Naive thymus-derived CD8-positive, alpha-beta T cell (primary cell): Measurements from ENCODE around the gene MED9. TPM values are rescaled to one million over a fixed set of nuclear protein-coding genes. Genes with fewer than 3 reads are reported as not detected.
"Not testable (repeated sequence)": the region's sequence is repeated elsewhere in the genome, so short reads cannot be mapped to it uniquely, and the experiment has no call there.

Experiments used
- ATAC-seq, 2 donors: fragments of 150-1000 bp; cut with Tn5 transposase in 1 of 2; sonication (Bioruptor Pico), chemical (Tn5 transposase) in 1 of 2; 1 replicate in 1 of 2; 2 replicates in 1 of 2; pipeline ENCODE4 v1.10.0; 2021; ENCODE audit warnings: mild to moderate bottlenecking in 2 of 2, moderate library complexity in 2 of 2
- POLR2A ChIA-PET: fragments of 350-600 bp; sonication (Branson Sonifier 250); formaldehyde crosslinking; loops from one replicate; lab custom pipeline; 2021; ENCODE audit warnings: antibody characterized with exemption; lab: Charles Lee
- DNase-seq, 10 donors: peaks; one replicate each; pipeline versions ENCODE4 v3.0.0 to v3.0.0-alpha.2; 2020 to 2022
- H3K27ac Mint-ChIP-seq, 10 donors: one replicate each; pipeline ENCODE4 v1.8.0; 2020 to 2022; ENCODE audit warnings: mild to moderate bottlenecking in 10 of 10, mixed read lengths in 10 of 10, moderate library complexity in 4 of 10, inconsistent platforms in 1 of 10
- H3K27me3 Mint-ChIP-seq, 5 donors: one replicate each; pipeline ENCODE4 v1.8.0; 2021 to 2022; ENCODE audit warnings: mixed read lengths in 5 of 5
- H3K36me3 Mint-ChIP-seq, 3 donors: one replicate each; pipeline ENCODE4 v1.8.0; 2020 to 2022; ENCODE audit warnings: mixed read lengths in 3 of 3, mild to moderate bottlenecking in 2 of 3, inconsistent platforms in 1 of 3
- H3K4me1 Mint-ChIP-seq, 4 donors: one replicate each; pipeline ENCODE4 v1.8.0; 2021 to 2022; ENCODE audit warnings: mixed read lengths in 4 of 4
- H3K4me3 Mint-ChIP-seq, 10 donors: one replicate each; pipeline ENCODE4 v1.8.0; 2020 to 2022; ENCODE audit warnings: mild to moderate bottlenecking in 10 of 10, mixed read lengths in 10 of 10, moderate library complexity in 6 of 10, inconsistent platforms in 1 of 10
- H3K9me3 Mint-ChIP-seq, 9 donors: one replicate each; pipeline ENCODE4 v1.8.0; 2020 to 2022; ENCODE audit warnings: mixed read lengths in 9 of 9, mild to moderate bottlenecking in 3 of 9, inconsistent platforms in 1 of 9, moderate library complexity in 1 of 9
- polyA plus RNA-seq, 3 donors: library from polyadenylated mRNA; unstranded; fragments of 300-500 nt; fragmentation: Illumina TruSeq; gene quantifications; one replicate each; pipeline ENCODE4 v1.2.3, GENCODE V29; 2021
- total RNA-seq, 8 experiments: library from RNA in 2 of 8; stranded (reverse) in 2 of 8; gene quantifications; one replicate each; pipeline ENCODE4 v1.2.3 and lab custom pipeline; 2021 to 2026

The MED9 gene
- total and polyA plus RNA-seq, 5 experiments from 2014 or later: 11.9 to 20.4 (median 17.4) TPM

GRCh38 chr17:17457680-17458079 is 19.1 kb upstream of the MED9 start:
- Mint-ChIP-seq H3K27me3 (peaks cover 0 to 1% (median 0%) of the 10 kb centered on the region in 5 donors), H3K4me1 (peaks cover 0 to 4% (median 1%) of the 10 kb centered on the region in 4 donors), H3K27ac (peak overlapping the region in 1 of 10 donors; percentile 64), H3K36me3 (no peaks in the 10 kb centered on the region), H3K9me3 (peaks cover 0 to 12% (median 0%) of the 10 kb centered on the region in 9 donors), H3K4me3 (no peak overlapping the region)
- POLR2A ChIA-PET: no interaction called here
- ATAC-seq: no peak
- DNase-seq: no peak

- H3K27ac Mint-ChIP-seq: peak overlapping the region in 1 of 10 donors; percentile 8
- POLR2A ChIA-PET: no interaction called here
Observed at GRCh38 chr17:17460038-17460437, 16.8 kb upstream of the MED9 start.

DNA sequence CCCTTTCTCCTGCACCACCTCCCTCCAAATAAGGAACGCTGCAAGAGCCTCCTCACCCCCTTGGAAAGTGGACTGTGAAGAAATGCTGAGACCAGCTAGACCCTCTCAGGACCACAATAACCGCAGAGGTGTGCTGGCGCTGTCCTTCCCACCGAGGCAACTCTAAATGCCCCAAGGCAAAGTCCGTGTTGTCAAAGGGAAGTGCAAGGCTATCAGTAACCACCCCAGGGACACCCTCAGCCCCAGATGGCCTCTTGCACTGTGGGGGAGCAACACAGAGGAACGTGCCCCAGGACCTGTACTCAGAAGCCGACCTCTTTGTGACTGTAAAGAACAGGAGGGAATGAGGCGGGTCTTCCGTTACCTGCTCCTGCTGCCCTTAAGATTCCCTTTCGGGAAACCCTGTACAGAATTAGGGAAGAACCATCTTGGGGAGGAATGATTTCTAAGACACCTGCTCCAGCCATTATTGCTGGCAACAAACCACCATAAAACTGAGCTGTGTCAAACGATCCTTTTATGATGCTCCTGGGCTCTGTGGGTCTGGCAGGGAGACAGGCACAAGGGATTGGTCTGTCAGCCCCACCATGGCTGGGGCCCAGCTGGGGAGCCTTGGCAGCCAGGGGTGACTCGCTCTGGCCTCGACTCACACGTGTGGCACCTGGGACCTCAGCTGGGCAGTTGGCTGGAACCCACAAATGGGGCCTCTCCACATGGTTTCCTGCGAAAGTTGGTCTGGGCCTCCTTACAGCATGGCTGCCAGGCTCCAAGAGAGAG is 14.6 kb upstream of the MED9 start:
- DNase-seq (no peak), ATAC-seq (no peak)
- H3K27ac Mint-ChIP-seq: no peak overlapping the region
- no peak overlapping the region for H3K4me3 Mint-ChIP-seq
- H3K4me1 Mint-ChIP-seq: peaks cover 0 to 4% (median 1%) of the 10 kb centered on the region in 4 donors
- POLR2A ChIA-PET: interaction anchor here (0.8 kb wide), 1 partner anchor 15 kb away, joined by 3 read pairs; the partner anchor contains the start of gene MED9
- peaks cover 0 to 13% (median 2%) of the 10 kb centered on the region in 5 donors for H3K27me3 Mint-ChIP-seq
- peaks cover 0 to 12% (median 0%) of the 10 kb centered on the region in 9 donors for H3K9me3 Mint-ChIP-seq
- H3K36me3 Mint-ChIP-seq: no peaks in the 10 kb centered on the region

More at GRCh38 chr17:17460038-17460437, 16.8 kb upstream of the MED9 start:
- Mint-ChIP-seq H3K9me3 (peaks cover 0 to 12% (median 0%) of the 10 kb centered on the region in 9 donors), H3K4me3 (peak overlapping the region in 1 of 10 donors; percentile 20), H3K27me3 (peaks cover 0 to 12% (median 2%) of the 10 kb centered on the region in 5 donors), H3K4me1 (peaks cover 0 to 4% (median 1%) of the 10 kb centered on the region in 4 donors), H3K36me3 (no peaks in the 10 kb centered on the region)
- ATAC-seq: no peak
- no peak for DNase-seq

GRCh38 chr17:17463821-17464220 is 13.0 kb upstream of the MED9 start:
- POLR2A ChIA-PET: interaction anchor here (0.5 kb wide), 1 partner anchor 114 kb away, joined by 3 read pairs; no protein-coding TSS in a partner anchor
- ATAC-seq: no peak
- no peak overlapping the region for H3K27ac Mint-ChIP-seq
- no peaks in the 10 kb centered on the region for H3K36me3 Mint-ChIP-seq
- DNase-seq: no peak
- H3K4me3 Mint-ChIP-seq: no peak overlapping the region
- peaks cover 0 to 4% (median 1%) of the 10 kb centered on the region in 4 donors for H3K4me1 Mint-ChIP-seq
- H3K27me3 Mint-ChIP-seq: peaks cover 0 to 13% (median 2%) of the 10 kb centered on the region in 5 donors
- peaks cover 0 to 12% (median 0%) of the 10 kb centered on the region in 9 donors for H3K9me3 Mint-ChIP-seq

DNA sequence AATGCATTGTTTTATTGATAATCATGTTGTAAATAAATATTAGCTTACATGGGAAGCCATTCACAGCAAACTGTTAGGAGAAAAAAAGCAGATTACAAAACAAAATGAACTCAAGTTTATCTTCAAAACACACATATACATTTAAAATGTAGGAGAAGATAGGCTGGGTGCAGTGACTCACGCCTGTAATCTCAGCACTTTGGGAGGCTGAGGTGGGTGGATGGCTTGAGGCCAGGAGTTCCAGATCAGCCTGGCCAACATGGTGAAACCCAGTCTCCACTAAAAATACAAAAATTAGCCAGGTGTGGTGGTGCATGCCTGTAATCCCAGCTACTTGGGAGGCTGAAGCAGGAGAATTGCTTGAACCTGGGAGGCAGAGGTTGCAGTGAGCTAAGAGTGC is 10.9 kb upstream of the MED9 start:
- H3K27ac Mint-ChIP-seq, H3K4me1 Mint-ChIP-seq, DNase-seq, POLR2A ChIA-PET, H3K4me3 Mint-ChIP-seq, H3K36me3 Mint-ChIP-seq, H3K9me3 Mint-ChIP-seq, ATAC-seq: not testable (repeated sequence)
- H3K27me3 Mint-ChIP-seq: peaks cover 0 to 13% (median 2%) of the 10 kb centered on the region in 5 donors

GRCh38 chr17:17466511-17466910 is 10.3 kb upstream of the MED9 start:
- no peak overlapping the region for H3K4me3 Mint-ChIP-seq
- no peaks in the 10 kb centered on the region for H3K9me3 Mint-ChIP-seq
- DNase-seq (no peak), ATAC-seq (no peak)
- H3K27me3 Mint-ChIP-seq: peaks cover 0 to 13% (median 2%) of the 10 kb centered on the region in 5 donors
- POLR2A ChIA-PET: interaction anchor here (1.2 kb wide), 1 partner anchor 18 kb away, joined by 3 read pairs; no protein-coding TSS in a partner anchor
- H3K36me3 Mint-ChIP-seq: no peaks in the 10 kb centered on the region
- H3K4me1 Mint-ChIP-seq: no peaks in the 10 kb centered on the region
- no peak overlapping the region for H3K27ac Mint-ChIP-seq

DNA sequence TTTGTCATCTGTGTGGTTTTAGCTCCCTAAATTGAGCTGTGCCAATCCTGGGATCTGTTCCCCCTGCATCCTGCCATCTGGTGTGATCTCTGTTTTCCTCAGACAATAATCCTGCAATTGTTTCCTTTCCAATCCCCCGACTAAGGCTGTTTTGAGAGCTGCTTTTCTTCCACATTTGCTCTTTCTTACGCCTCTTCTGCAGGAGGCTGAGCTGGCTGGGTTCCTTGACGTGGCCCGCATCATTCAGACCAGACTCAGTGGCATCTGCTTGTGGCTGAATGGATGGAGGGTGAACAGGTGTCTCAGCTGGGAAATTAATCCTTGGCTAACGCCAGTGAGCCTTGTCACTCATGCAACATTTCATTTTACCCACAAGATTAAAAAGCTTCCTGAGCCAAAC is 9.8 kb upstream of the MED9 start:
- no peaks in the 10 kb centered on the region for H3K9me3 Mint-ChIP-seq
- ATAC-seq: no peak
- no peak overlapping the region for H3K4me3 Mint-ChIP-seq
- H3K27me3 Mint-ChIP-seq: peaks cover 0 to 13% (median 2%) of the 10 kb centered on the region in 5 donors
- DNase-seq: no peak
- no peaks in the 10 kb centered on the region for H3K36me3 Mint-ChIP-seq
- H3K4me1 Mint-ChIP-seq: no peaks in the 10 kb centered on the region
- POLR2A ChIA-PET: interaction anchor here (1.2 kb wide), 1 partner anchor 18 kb away, joined by 3 read pairs; no protein-coding TSS in a partner anchor
- no peak overlapping the region for H3K27ac Mint-ChIP-seq

DNA sequence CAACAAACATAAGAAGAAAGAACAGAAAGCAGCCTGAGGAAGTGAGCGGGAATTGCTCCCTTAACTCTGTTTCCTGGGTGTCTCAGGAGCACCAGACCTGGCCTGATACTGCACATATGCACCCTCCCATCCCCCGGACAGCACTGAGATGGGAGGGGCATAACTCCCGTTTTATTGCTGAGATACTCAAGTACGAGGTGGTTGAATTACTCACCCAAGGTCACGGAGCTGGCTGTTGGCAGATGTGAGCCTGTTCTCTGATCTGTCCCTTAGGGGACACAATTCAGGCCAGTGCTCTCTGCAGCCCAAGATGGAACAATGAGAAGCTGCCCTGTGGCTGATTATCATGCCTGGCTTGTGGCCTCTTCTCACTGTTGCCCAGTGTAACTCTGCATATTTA is 9.1 kb upstream of the MED9 start:
- Mint-ChIP-seq H3K4me1 (no peaks in the 10 kb centered on the region), H3K27ac (no peak overlapping the region), H3K4me3 (no peak overlapping the region), H3K36me3 (no peaks in the 10 kb centered on the region), H3K9me3 (no peaks in the 10 kb centered on the region), H3K27me3 (peaks cover 0 to 13% (median 2%) of the 10 kb centered on the region in 5 donors)
- POLR2A ChIA-PET: interaction anchor here (0.6 kb wide), 1 partner anchor 13 kb away, joined by 3 read pairs; no protein-coding TSS in a partner anchor
- DNase-seq (no peak), ATAC-seq (no peak)

- Mint-ChIP-seq H3K9me3 (no peaks in the 10 kb centered on the region), H3K36me3 (no peaks in the 10 kb centered on the region), H3K27ac (peak overlapping the region in 2 of 10 donors; percentile 18 to 43), H3K4me3 (no peak overlapping the region), H3K4me1 (no peaks in the 10 kb centered on the region), H3K27me3 (peaks cover 0 to 13% (median 2%) of the 10 kb centered on the region in 5 donors)
- POLR2A ChIA-PET: interaction anchor here (0.6 kb wide), 1 partner anchor 12 kb away, joined by 3 read pairs; no protein-coding TSS in a partner anchor
- DNase-seq (no peak), ATAC-seq (no peak)
Observed at GRCh38 chr17:17468217-17469010, 8.4 kb upstream of the MED9 start.

- Mint-ChIP-seq H3K27me3 (peaks cover 0 to 8% (median 4%) of the 10 kb centered on the region in 5 donors), H3K36me3 (no peaks in the 10 kb centered on the region), H3K4me3 (no peak overlapping the region), H3K9me3 (no peaks in the 10 kb centered on the region), H3K27ac (no peak overlapping the region), H3K4me1 (no peaks in the 10 kb centered on the region)
- POLR2A ChIA-PET: no interaction called here
- ATAC-seq (no peak), DNase-seq (no peak)
Observed at GRCh38 chr17:17469358-17469757, 7.4 kb upstream of the MED9 start.

DNA sequence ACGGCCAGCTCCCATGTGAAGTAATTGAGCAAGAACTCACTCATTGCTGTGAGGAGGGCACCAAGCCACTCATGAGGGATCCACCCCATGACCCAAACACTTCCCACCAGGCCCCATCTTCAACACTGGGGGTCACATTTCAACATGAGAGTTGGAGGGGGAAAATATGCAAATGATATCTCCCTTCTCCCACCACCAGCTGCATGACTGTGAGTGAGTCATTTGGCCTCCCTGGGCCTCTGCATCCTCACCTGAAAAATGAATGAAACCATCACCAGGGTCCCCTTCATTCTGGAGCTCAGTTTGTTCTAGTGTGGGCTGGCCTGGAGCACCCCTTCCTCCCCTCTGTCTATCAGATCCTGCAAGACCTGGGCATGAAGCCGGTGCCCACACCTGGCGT is 6.8 kb upstream of the MED9 start:
- no peak for ATAC-seq

GRCh38 chr17:17472333-17472920 is 4.4 kb upstream of the MED9 start:
- no peaks in the 10 kb centered on the region for H3K9me3 Mint-ChIP-seq
- peaks cover 2 to 13% (median 9%) of the 10 kb centered on the region in 4 donors for H3K4me1 Mint-ChIP-seq
- no peaks in the 10 kb centered on the region for H3K36me3 Mint-ChIP-seq
- peaks cover 0 to 2% (median 0%) of the 10 kb centered on the region in 5 donors for H3K27me3 Mint-ChIP-seq
- no peak overlapping the region for H3K4me3 Mint-ChIP-seq
- DNase-seq (no peak), ATAC-seq (no peak)
- H3K27ac Mint-ChIP-seq: no peak overlapping the region
- POLR2A ChIA-PET: interaction anchor here (1.0 kb wide), 1 partner anchor 24 kb away, joined by 3 read pairs; no protein-coding TSS in a partner anchor

More for the DNA sequence above, 6.8 kb upstream of the MED9 start:
- no peak for DNase-seq
- no peak overlapping the region for H3K4me3 Mint-ChIP-seq
- no peaks in the 10 kb centered on the region for H3K4me1 Mint-ChIP-seq
- H3K9me3 Mint-ChIP-seq: no peaks in the 10 kb centered on the region
- POLR2A ChIA-PET: no interaction called here
- peaks cover 0 to 4% (median under 1%) of the 10 kb centered on the region in 5 donors for H3K27me3 Mint-ChIP-seq
- no peaks in the 10 kb centered on the region for H3K36me3 Mint-ChIP-seq
- H3K27ac Mint-ChIP-seq: no peak overlapping the region
